PFSK-1 (cell line): ENCODE data around the gene MCRS1.
"Not testable (repeated sequence)": the region's sequence is repeated elsewhere in the genome, so short reads cannot be mapped to it uniquely, and the experiment has no call there.

Source experiments
- FOXP2 ChIP-seq: optimal IDR thresholded peaks from 2 replicates; pipeline ENCODE3; 2011; ENCODE audit warnings: borderline replicate concordance, control low read depth, inconsistent platforms; ENCODE audit not compliant: insufficient read depth; ENCODE audit errors: extremely low read length, extremely low read depth
- POLR2AphosphoS5 ChIP-seq: IDR thresholded peaks from 2 replicates; pipeline ENCODE4 v1.6.1; 2012; ENCODE audit warnings: low read depth, mild to moderate bottlenecking, control low read depth, low read length, moderate library complexity
- REST ChIP-seq, 2 experiments: IDR thresholded peaks; 2 replicates each; pipeline versions ENCODE4 v1.6.1 to v1.8.0; 2011 to 2012; ENCODE audit warnings: low read depth in 2 of 2, low read length in 2 of 2, control low read depth in 1 of 2, inconsistent platforms in 1 of 2, mild to moderate bottlenecking in 1 of 2, moderate library complexity in 1 of 2; ENCODE audit not compliant: insufficient read depth in 1 of 2
- SIN3A ChIP-seq: IDR thresholded peaks from 2 replicates; pipeline ENCODE4 v1.6.1; 2012; ENCODE audit warnings: mild to moderate bottlenecking, low read length, moderate library complexity, borderline replicate concordance; ENCODE audit not compliant: insufficient read depth
- TAF1 ChIP-seq: IDR thresholded peaks from 2 replicates; pipeline ENCODE4 v1.6.1; 2012; ENCODE audit warnings: low read length, control low read depth, borderline replicate concordance; ENCODE audit not compliant: insufficient read depth

Gene MCRS1

GRCh38 chr12:49609875-49610154, 41.9 kb upstream of the MCRS1 start:
- TF ChIP-seq TAF1 (no peak), SIN3A (no peak), FOXP2 (no peak), REST (IDR thresholded peaks at IDR 0.05; ENCODE audit: insufficient read depth in 1 of 2, low read depth in 2 of 2, low read length in 2 of 2) (no peak), POLR2AphosphoS5 (no peak)

- TF ChIP-seq FOXP2 (no peak), SIN3A (no peak), TAF1 (no peak), POLR2AphosphoS5 (no peak), REST (IDR thresholded peaks at IDR 0.05; ENCODE audit: insufficient read depth in 1 of 2, low read depth in 2 of 2, low read length in 2 of 2) (no peak)
These were observed 41.3 kb upstream of the MCRS1 start for GRCh38 chr12:49609059-49609874.

GRCh38 chr12:49605539-49605938, 37.6 kb upstream of the MCRS1 start, which contains the start of gene FAM186B:
FAM186B (minus strand) TSS chr12:49605639; CDS start chr12:49605477, 162 bp downstream.
- TF ChIP-seq TAF1, FOXP2, POLR2AphosphoS5: not testable (repeated sequence)

- TF ChIP-seq POLR2AphosphoS5: no peak
- no peak for TF ChIP-seq TAF1
- no peak for TF ChIP-seq SIN3A
- TF ChIP-seq FOXP2: no peak
- TF ChIP-seq REST (IDR thresholded peaks at IDR 0.05; ENCODE audit: insufficient read depth in 1 of 2, low read depth in 2 of 2, low read length in 2 of 2): no peak
These were observed 36.9 kb upstream of the MCRS1 start for GRCh38 chr12:49604856-49605255.

- no peak for TF ChIP-seq POLR2AphosphoS5
- no peak for TF ChIP-seq TAF1
- no peak for TF ChIP-seq REST (IDR thresholded peaks at IDR 0.05; ENCODE audit: insufficient read depth in 1 of 2, low read depth in 2 of 2, low read length in 2 of 2)
- no peak for TF ChIP-seq SIN3A
- no peak for TF ChIP-seq FOXP2
These were observed 35.8 kb upstream of the MCRS1 start for GRCh38 chr12:49603721-49604120.
